PC-3 (cell line): ENCODE data around the gene ABCC9. TPM values are rescaled to one million over a fixed set of nuclear protein-coding genes. Genes with fewer than 3 reads are reported as not detected.

Source experiments
- ATAC-seq: fragments of 200-7000 bp; cut with Tn5 transposase; 2 replicates; pipeline ENCODE4 v1.9.1; 2020; ENCODE audit warnings: mild to moderate bottlenecking, moderate library complexity
- BruUV-seq: library from RNA; stranded (reverse); fragments of 400-500 nt; replicated peaks from 2 replicates; lab custom pipeline; 2021; lab: Mats Ljungman, UMichigan
- CTCF ChIA-PET: fragments of 300-600 bp; sonication (Branson Sonifier 250); formaldehyde crosslinking; loops from one replicate; lab custom pipeline; 2022; ENCODE audit warnings: antibody characterized with exemption; lab: Charles Lee
- POLR2A ChIA-PET: fragments of 300-600 bp; sonication (Branson Sonifier 250); formaldehyde crosslinking; loops from one replicate; lab custom pipeline; 2022; ENCODE audit warnings: antibody characterized with exemption; ENCODE audit not compliant: unreplicated experiment; lab: Charles Lee
- DNase-seq: peaks from one replicate; pipeline ENCODE4 v3.0.0-alpha.2; 2015
- H2AFZ ChIP-seq: fragments of 300-600 bp; sonication (generic); 2 replicates; pipeline ENCODE4 v1.6.0; 2016; ENCODE audit warnings: antibody characterized with exemption, low read length
- H3F3A ChIP-seq: fragments of 300-600 bp; sonication (generic); one replicate; pipeline ENCODE4 v1.6.0; 2017; ENCODE audit warnings: antibody characterized with exemption, low read length, control low read depth, mild to moderate bottlenecking; ENCODE audit not compliant: unreplicated experiment
- H3K27ac ChIP-seq: fragments of 300-600 bp; sonication (generic); 2 replicates; pipeline ENCODE4 v1.5.1; 2016; ENCODE audit warnings: mild to moderate bottlenecking, low read length
- H3K27me3 ChIP-seq: fragments of 300-600 bp; sonication (generic); 2 replicates; pipeline ENCODE4 v1.6.1; 2016; ENCODE audit warnings: low read length, mixed read lengths
- H3K36me3 ChIP-seq: fragments of 300-600 bp; sonication (generic); 2 replicates; pipeline ENCODE4 v1.6.1; 2016; ENCODE audit warnings: low read depth, mixed run types, low read length, mixed read lengths
- H3K4me1 ChIP-seq: fragments of 300-600 bp; sonication (generic); 2 replicates; pipeline ENCODE4 v1.5.1; 2016; ENCODE audit warnings: low read length; ENCODE audit not compliant: insufficient read depth
- H3K4me2 ChIP-seq: fragments of 300-600 bp; sonication (generic); 2 replicates; pipeline ENCODE4 v1.6.0; 2016; ENCODE audit warnings: low read length
- H3K4me3 ChIP-seq: fragments of 300-600 bp; sonication (generic); 2 replicates; pipeline ENCODE4 v1.5.1; 2016; ENCODE audit warnings: mild to moderate bottlenecking, low read length, mixed read lengths
- H3K79me2 ChIP-seq: fragments of 300-600 bp; sonication (generic); 2 replicates; pipeline ENCODE4 v1.6.1; 2017; ENCODE audit warnings: low read length, mixed read lengths
- H3K9ac ChIP-seq: fragments of 300-600 bp; sonication (generic); 2 replicates; pipeline ENCODE4 v1.6.0; 2016; ENCODE audit warnings: mild to moderate bottlenecking, low read length
- H3K9me2 ChIP-seq: fragments of 300-600 bp; sonication (generic); replicated peaks from 2 replicates; pipeline ENCODE4 v1.6.1; 2016; ENCODE audit warnings: mixed run types, low read length, mixed read lengths
- H3K9me3 ChIP-seq: fragments of 300-600 bp; sonication (generic); 2 replicates; pipeline ENCODE4 v1.6.1; 2016; ENCODE audit warnings: low read length, mixed read lengths
- H4K20me1 ChIP-seq: fragments of 300-600 bp; sonication (generic); 2 replicates; pipeline ENCODE4 v1.6.1; 2016; ENCODE audit warnings: low read length, mixed read lengths
- CTCF ChIP-seq: fragments of 300-600 bp; sonication (generic); conservative IDR thresholded peaks from 2 replicates; pipeline ENCODE4 v1.5.1; 2017; ENCODE audit warnings: antibody characterized with exemption, low read depth, mild to moderate bottlenecking, low read length
- EZH2 ChIP-seq: fragments of 300-600 bp; sonication (generic); IDR thresholded peaks from one replicate; pipeline ENCODE4 v1.6.1; 2017; ENCODE audit warnings: antibody characterized with exemption, mild to moderate bottlenecking, low read length; ENCODE audit not compliant: unreplicated experiment
- EZH2phosphoT487 ChIP-seq: fragments of 300-600 bp; sonication (generic); IDR thresholded peaks from 2 replicates; pipeline ENCODE4 v1.6.1; 2018; ENCODE audit warnings: mild to moderate bottlenecking, antibody characterized with exemption, low read length, borderline replicate concordance
- intact Hi-C: fragments of 100-400 bp; cut with micrococcal nuclease; formaldehyde crosslinking; loops from 2 replicates; pipeline ENCODE4 v1.9.0; 2023
- total RNA-seq: library from RNA; depleted of rRNA; stranded (reverse); fragments of >200 nt; gene quantifications from 2 replicates; pipeline ENCODE4 v1.2.3, GENCODE V29; 2014

The ABCC9 gene
- total RNA-seq, 1 experiment from 2014 or later: 0.33 TPM

GRCh38 chr12:21988619-21989018 lies 47.4 kb upstream of the ABCC9 start:
- ATAC-seq: no peak
- peaks cover 4% of the 10 kb centered on the region; the same call in 1 of the 2 replicates for H3K4me1 ChIP-seq

GRCh38 chr12:21987755-21988154 lies 46.5 kb upstream of the ABCC9 start:
- peaks cover 4% of the 10 kb centered on the region; the same call in 1 of the 2 replicates for H3K4me1 ChIP-seq
- intact Hi-C loops: loop anchor here (10.0 kb wide), 1 partner anchor 73 kb away; no protein-coding TSS in a partner anchor
- H3K4me2 ChIP-seq: no peak overlapping the region
- no peak overlapping the region for H2AFZ ChIP-seq
- CTCF ChIA-PET: no interaction called here
- no peaks in the 10 kb centered on the region for H3F3A ChIP-seq
- TF ChIP-seq EZH2 (no peak), CTCF (no peak), EZH2phosphoT487 (no peak)
- no peaks in the 10 kb centered on the region for H3K9me3 ChIP-seq
- no peak for ATAC-seq
- no peak overlapping the region for H3K4me3 ChIP-seq
- no peaks in the 10 kb centered on the region for H3K79me2 ChIP-seq
- H3K9me2 ChIP-seq: no peaks in the 10 kb centered on the region
- BruUV-seq: no TSS peak
- H3K9ac ChIP-seq: no peak overlapping the region
- H3K36me3 ChIP-seq: no peaks in the 10 kb centered on the region
- no peaks in the 10 kb centered on the region for H4K20me1 ChIP-seq
- H3K27ac ChIP-seq: no peak overlapping the region
- no peaks in the 10 kb centered on the region for H3K27me3 ChIP-seq
- POLR2A ChIA-PET: no interaction called here
- DNase-seq: no peak

More at GRCh38 chr12:21988619-21989018, 47.4 kb upstream of the ABCC9 start:
- H3K27ac ChIP-seq: no peak overlapping the region
- no peak overlapping the region for H3K4me2 ChIP-seq
- ChIA-PET CTCF (interaction anchor here (1.5 kb wide), 1 partner anchor 289 kb away, joined by 5 read pairs; no protein-coding TSS in a partner anchor), POLR2A (interaction anchor here (0.5 to 0.6 kb wide), 2 partner anchors 252 to 291 kb away, joined by 4 to 5 read pairs; no protein-coding TSS in a partner anchor)
- no TSS peak for BruUV-seq
- no peaks in the 10 kb centered on the region for H3K79me2 ChIP-seq
- H4K20me1 ChIP-seq: no peaks in the 10 kb centered on the region
- no peak overlapping the region for H3K4me3 ChIP-seq
- no peaks in the 10 kb centered on the region for H3K9me3 ChIP-seq
- no peak overlapping the region for H2AFZ ChIP-seq
- TF ChIP-seq EZH2phosphoT487 (no peak), EZH2 (no peak), CTCF (no peak)
- intact Hi-C loops: loop anchor here (10.0 kb wide), 1 partner anchor 74 kb away; no protein-coding TSS in a partner anchor
- H3K9ac ChIP-seq: no peak overlapping the region
- no peaks in the 10 kb centered on the region for H3K27me3 ChIP-seq
- H3K36me3 ChIP-seq: no peaks in the 10 kb centered on the region
- H3F3A ChIP-seq: no peaks in the 10 kb centered on the region
- DNase-seq: no peak
- H3K9me2 ChIP-seq: no peaks in the 10 kb centered on the region

GRCh38 chr12:21985155-21985554 lies 43.9 kb upstream of the ABCC9 start:
- Histone ChIP-seq H2AFZ (no peak overlapping the region), H3K36me3 (no peaks in the 10 kb centered on the region), H3K9me2 (no peaks in the 10 kb centered on the region), H3K79me2 (no peaks in the 10 kb centered on the region), H3K27me3 (no peaks in the 10 kb centered on the region), H3K27ac (no peak overlapping the region), H4K20me1 (no peaks in the 10 kb centered on the region), H3K9me3 (no peaks in the 10 kb centered on the region), H3K4me1 (peaks cover 4% of the 10 kb centered on the region; the same call in 1 of the 2 replicates), H3K4me3 (no peak overlapping the region), H3F3A (no peaks in the 10 kb centered on the region), H3K9ac (no peak overlapping the region), H3K4me2 (no peak overlapping the region)
- no peak for TF ChIP-seq CTCF
- no peak for TF ChIP-seq EZH2phosphoT487
- no peak for TF ChIP-seq EZH2
- CTCF ChIA-PET: interaction anchor here (1.2 kb wide), 1 partner anchor 287 kb away, joined by 6 read pairs; no protein-coding TSS in a partner anchor
- POLR2A ChIA-PET: no interaction called here
- intact Hi-C loops: loop anchor here (10.0 kb wide), 1 partner anchor 70 kb away; no protein-coding TSS in a partner anchor
- peak; percentile 86 for ATAC-seq
- no TSS peak for BruUV-seq
- DNase-seq: peak; percentile 60
